MCF 10A (cell line): Measurements from ENCODE around the gene TOP3A. TPM values are rescaled to one million over a fixed set of nuclear protein-coding genes. Genes with fewer than 3 reads are reported as not detected.

ENCODE experiments used
- BruUV-seq: library from RNA; stranded (reverse); fragments of 400-500 nt; replicated peaks from 2 replicates; lab custom pipeline; 2021; lab: Mats Ljungman, UMichigan
- CTCF ChIA-PET: fragments of 300-600 bp; sonication (Branson Sonifier 250); formaldehyde crosslinking; extraction: SDS; loops from one replicate; lab custom pipeline; 2021; ENCODE audit warnings: antibody characterized with exemption, inconsistent platforms; lab: Yijun Ruan, JAX
- POLR2A ChIA-PET: fragments of 300-600, 350-650 bp; sonication (Branson Sonifier 250); formaldehyde crosslinking; extraction: SDS; loops from one replicate; lab custom pipeline; 2020; ENCODE audit warnings: antibody characterized with exemption, inconsistent platforms; lab: Yijun Ruan, JAX
- DNase-seq: peaks from one replicate; pipeline ENCODE4 v3.0.0-alpha.2; 2018; ENCODE audit not compliant: unreplicated experiment
- H3K27ac Mint-ChIP-seq: one replicate; pipeline ENCODE4 v1.8.0; 2022; ENCODE audit warnings: mild to moderate bottlenecking, low read depth, mixed read lengths; ENCODE audit not compliant: unreplicated experiment
- H3K27me3 Mint-ChIP-seq: one replicate; pipeline ENCODE4 v1.8.0; 2022; ENCODE audit warnings: mixed read lengths; ENCODE audit not compliant: insufficient read depth, unreplicated experiment
- H3K36me3 Mint-ChIP-seq: one replicate; pipeline ENCODE4 v1.8.0; 2022; ENCODE audit warnings: mild to moderate bottlenecking, moderate library complexity, mixed read lengths; ENCODE audit not compliant: insufficient read depth, unreplicated experiment
- H3K4me1 Mint-ChIP-seq: one replicate; pipeline ENCODE4 v1.8.0; 2022; ENCODE audit warnings: mixed read lengths; ENCODE audit not compliant: insufficient read depth, unreplicated experiment
- H3K4me3 Mint-ChIP-seq: one replicate; pipeline ENCODE4 v1.8.0; 2022; ENCODE audit warnings: mild to moderate bottlenecking, moderate library complexity, mixed read lengths; ENCODE audit not compliant: unreplicated experiment
- H3K9me3 Mint-ChIP-seq: one replicate; pipeline ENCODE4 v1.8.0; 2022; ENCODE audit warnings: mixed read lengths; ENCODE audit not compliant: unreplicated experiment
- CTCF ChIP-seq: fragments of 200-600 bp; IDR thresholded peaks from one replicate; pipeline ENCODE4 v1.8.0; 2022; ENCODE audit warnings: antibody characterized with exemption, mild to moderate bottlenecking; ENCODE audit not compliant: unreplicated experiment
- intact Hi-C: fragments of 100-400 bp; cut with micrococcal nuclease; formaldehyde crosslinking; loops from 2 replicates; pipeline ENCODE4 v1.14.1; 2022
- total RNA-seq: library from RNA; stranded (reverse); gene quantifications from 2 replicates; pipeline ENCODE4 v1.2.3, GENCODE V29; 2022

The TOP3A gene
- total RNA-seq, 1 experiment from 2014 or later: 32.5 TPM

- Mint-ChIP-seq H3K4me3 (no peak overlapping the region), H3K9me3 (no peaks in the 10 kb centered on the region), H3K36me3 (peaks cover 72% of the 10 kb centered on the region), H3K4me1 (no peaks in the 10 kb centered on the region), H3K27ac (no peak overlapping the region), H3K27me3 (no peaks in the 10 kb centered on the region)
- no peak for TF ChIP-seq CTCF
- no TSS peak for BruUV-seq
- intact Hi-C loops: no loop called here
- ChIA-PET CTCF (interaction anchor here (0.6 kb wide), 1 partner anchor 1318 kb away, joined by 3 read pairs; no protein-coding TSS in a partner anchor), POLR2A (interaction anchor here (2.8 kb wide), 1 partner anchor 12 kb away, joined by 7 read pairs; no protein-coding TSS in a partner anchor)
- DNase-seq: no peak
Measured at GRCh38 chr17:18332909-18333489, 18.2 kb upstream of the TOP3A start.

- Mint-ChIP-seq H3K36me3 (peaks cover 75% of the 10 kb centered on the region), H3K27me3 (no peaks in the 10 kb centered on the region), H3K9me3 (no peaks in the 10 kb centered on the region), H3K4me3 (no peak overlapping the region), H3K27ac (no peak overlapping the region), H3K4me1 (no peaks in the 10 kb centered on the region)
- no peak for DNase-seq
- CTCF ChIA-PET: no interaction called here
- intact Hi-C loops: no loop called here
- no TSS peak for BruUV-seq
- POLR2A ChIA-PET: no interaction called here
- TF ChIP-seq CTCF: no peak
Measured at GRCh38 chr17:18331879-18332278, 17.1 kb upstream of the TOP3A start.

GRCh38 chr17:18328643-18329204 is 13.9 kb upstream of the TOP3A start:
- no peak for DNase-seq
- CTCF ChIA-PET: interaction anchor here (0.6 kb wide), 1 partner anchor 72 kb away, joined by 3 read pairs; no protein-coding TSS in a partner anchor
- H3K9me3 Mint-ChIP-seq: no peaks in the 10 kb centered on the region
- BruUV-seq: no TSS peak
- no peak overlapping the region for H3K27ac Mint-ChIP-seq
- H3K27me3 Mint-ChIP-seq: no peaks in the 10 kb centered on the region
- POLR2A ChIA-PET: interaction anchor here (0.7 to 1.7 kb wide), 3 partner anchors 8 to 13 kb away, joined by 3 to 5 read pairs (median 4); no protein-coding TSS in a partner anchor
- no peak overlapping the region for H3K4me3 Mint-ChIP-seq
- no peaks in the 10 kb centered on the region for H3K4me1 Mint-ChIP-seq
- intact Hi-C loops: no loop called here
- H3K36me3 Mint-ChIP-seq: peaks cover 77% of the 10 kb centered on the region
- no peak for TF ChIP-seq CTCF

GRCh38 chr17:18327556-18327955 is 12.8 kb upstream of the TOP3A start:
- intact Hi-C loops: no loop called here
- Mint-ChIP-seq H3K27ac (no peak overlapping the region), H3K4me3 (no peak overlapping the region), H3K36me3 (peaks cover 77% of the 10 kb centered on the region), H3K27me3 (no peaks in the 10 kb centered on the region), H3K4me1 (no peaks in the 10 kb centered on the region), H3K9me3 (no peaks in the 10 kb centered on the region)
- no peak for DNase-seq
- POLR2A ChIA-PET: interaction anchor here (1.2 to 1.7 kb wide), 2 partner anchors 10 to 12 kb away, joined by 4 to 5 read pairs; no protein-coding TSS in a partner anchor
- BruUV-seq: no TSS peak
- TF ChIP-seq CTCF: no peak
- CTCF ChIA-PET: interaction anchor here (0.7 kb wide), 1 partner anchor 17 kb away, joined by 3 read pairs; no protein-coding TSS in a partner anchor
